T-helper 2 cell treated with Interferon-gamma antibody and Interleukin-4, amounts not matched to agents 100 ng/mL and 5 ng/mL, for 36 hours (primary cell): ENCODE results near the gene NFYC. TPM values are rescaled to one million over a fixed set of nuclear protein-coding genes. Genes with fewer than 3 reads are reported as not detected.

Experiments
- intact Hi-C: fragments of 100-400 bp; cut with micrococcal nuclease; formaldehyde crosslinking; loops from one replicate; pipeline ENCODE4 v1.15.1; 2023
- total RNA-seq: library from RNA; stranded (reverse); gene quantifications from 2 replicates; pipeline ENCODE4 v1.2.3, GENCODE V29; 2022

NFYC gene
- total RNA-seq, 1 donor from 2014 or later: 83.4 TPM

- intact Hi-C loops: no loop called here
Observed at GRCh38 chr1:40793617-40794016, 102.1 kb downstream of the NFYC start.

DNA sequence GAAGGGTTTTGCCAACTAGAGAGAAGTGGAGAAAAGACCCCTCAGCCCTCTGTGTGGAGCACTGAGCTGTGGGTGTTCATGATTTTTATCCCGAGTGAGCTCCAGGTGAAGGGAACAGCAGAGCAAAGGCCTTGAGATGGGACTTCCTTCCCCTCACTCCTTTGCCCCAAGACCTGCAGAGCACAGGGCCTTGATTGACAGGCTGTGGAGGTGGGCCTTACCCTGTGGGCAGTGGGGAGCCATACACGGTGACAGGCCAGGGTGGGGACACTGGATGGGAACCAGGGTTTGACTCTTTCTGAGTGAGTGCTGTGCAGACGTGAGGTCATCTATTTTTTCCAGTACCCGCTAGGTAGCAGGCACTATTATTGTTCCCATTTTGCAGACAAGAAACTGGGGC is 102.5 kb downstream of the NFYC start:
- intact Hi-C loops: no loop called here

GRCh38 chr1:40794974-40795715 is 103.6 kb downstream of the NFYC start:
- intact Hi-C loops: no loop called here

DNA sequence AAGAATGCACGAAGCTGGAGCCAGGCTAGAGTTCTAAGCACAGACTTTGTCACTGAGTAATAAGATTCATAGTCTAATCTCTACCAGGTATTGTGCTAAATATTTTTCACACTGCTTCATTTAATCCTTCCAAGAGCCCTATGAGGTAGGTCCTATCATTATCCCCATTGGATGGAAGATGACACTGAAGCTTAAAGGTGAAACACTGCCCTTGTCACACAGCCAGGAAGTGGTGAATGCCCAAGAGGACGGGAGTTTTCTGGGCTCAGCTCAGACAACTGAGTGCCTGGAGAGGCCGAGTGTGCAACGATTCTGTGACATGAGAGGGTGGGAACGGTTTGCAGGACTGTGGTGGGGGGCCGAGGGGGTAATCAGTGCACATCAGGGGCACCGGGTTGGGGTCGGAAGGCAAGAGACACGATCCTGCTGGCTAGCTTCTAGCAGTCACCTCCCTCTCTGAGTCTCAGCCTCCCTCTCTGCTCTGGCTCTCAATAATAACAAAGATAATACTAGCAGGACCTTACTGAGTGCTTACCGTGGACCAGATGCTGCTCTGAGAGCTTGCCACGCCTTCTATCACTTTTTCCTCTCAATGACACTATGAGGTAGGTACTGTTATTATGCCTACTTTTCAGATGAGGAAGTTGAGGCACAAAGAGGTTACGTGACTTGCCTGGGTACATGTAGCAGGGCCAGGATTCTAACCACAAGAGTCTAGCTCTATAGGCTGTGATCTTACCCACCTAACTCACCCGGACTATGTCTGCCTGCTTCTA is 104.5 kb downstream of the NFYC start:
- intact Hi-C loops: no loop called here

GRCh38 chr1:40796939-40797667 is 105.6 kb downstream of the NFYC start:
- intact Hi-C loops: no loop called here

DNA sequence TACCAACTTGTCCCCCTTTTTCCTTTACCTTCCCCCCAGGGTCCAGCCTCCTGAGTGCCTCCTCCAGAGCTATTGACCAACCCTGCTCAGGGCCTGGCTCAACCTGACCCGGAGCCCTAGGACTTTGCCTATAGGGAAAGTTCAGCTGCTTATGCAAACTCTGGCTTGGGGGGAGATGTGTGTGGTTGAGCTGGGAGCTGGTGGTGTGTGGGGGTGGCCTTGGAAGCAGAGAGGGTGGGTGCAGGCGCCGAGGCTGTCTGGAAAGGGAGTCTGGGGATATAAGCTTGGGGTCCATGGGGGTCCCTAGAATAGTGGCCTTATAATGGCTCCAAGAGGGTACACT is 106.1 kb downstream of the NFYC start:
- intact Hi-C loops: no loop called here

DNA sequence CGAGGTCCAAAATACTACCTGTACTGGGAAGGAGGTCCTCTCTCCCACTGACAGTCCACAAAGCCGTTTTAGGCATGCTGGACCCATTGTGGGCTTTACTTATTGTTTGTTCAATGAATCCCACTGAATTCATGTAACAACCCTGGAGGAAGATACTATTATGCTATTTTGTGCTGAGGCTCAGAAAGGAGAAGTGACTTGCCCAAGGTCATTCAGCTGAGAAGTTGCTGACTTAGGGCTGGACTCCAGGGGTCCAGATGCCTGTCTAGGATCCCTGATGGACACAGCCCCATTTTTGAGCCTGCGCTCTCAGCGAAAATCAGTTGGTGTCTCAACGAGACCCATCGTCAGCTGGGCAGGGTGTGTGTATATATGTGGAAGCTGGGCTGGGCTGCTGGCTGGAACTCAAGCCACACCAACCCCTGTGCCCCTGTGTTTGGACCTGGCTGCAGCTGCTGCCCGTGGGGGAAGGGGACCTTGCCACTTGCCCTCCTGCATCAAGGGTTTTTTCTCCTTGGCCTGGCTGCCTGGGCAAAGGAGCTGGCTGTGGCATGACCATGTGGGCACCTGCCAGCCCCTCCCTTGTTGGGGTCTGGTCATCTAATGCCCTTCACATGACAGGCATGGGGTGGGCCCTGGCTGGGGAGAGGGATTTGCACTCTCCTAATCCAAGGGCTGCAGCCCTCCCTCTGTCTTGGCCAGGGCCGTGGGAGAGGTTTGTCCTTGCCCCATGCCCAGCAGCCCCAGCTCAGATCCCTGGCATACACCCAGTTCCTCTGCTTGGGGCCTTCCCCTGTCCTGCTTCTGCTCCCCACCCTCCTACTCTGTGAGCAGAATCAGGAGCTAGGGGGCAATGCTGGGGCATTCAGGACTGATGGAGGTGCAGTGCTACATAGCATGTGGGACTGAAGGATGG is 107.1 kb downstream of the NFYC start:
- intact Hi-C loops: no loop called here

- intact Hi-C loops: no loop called here
Observed at GRCh38 chr1:40799351-40799867, 107.9 kb downstream of the NFYC start.

GRCh38 chr1:40801742-40802077 is 110.2 kb downstream of the NFYC start:
- intact Hi-C loops: loop anchor here (1.0 to 5.0 kb wide), 4 partner anchors 17 to 134 kb away; partner anchors contain the start of genes CITED4, NFYC and RIMS3

DNA sequence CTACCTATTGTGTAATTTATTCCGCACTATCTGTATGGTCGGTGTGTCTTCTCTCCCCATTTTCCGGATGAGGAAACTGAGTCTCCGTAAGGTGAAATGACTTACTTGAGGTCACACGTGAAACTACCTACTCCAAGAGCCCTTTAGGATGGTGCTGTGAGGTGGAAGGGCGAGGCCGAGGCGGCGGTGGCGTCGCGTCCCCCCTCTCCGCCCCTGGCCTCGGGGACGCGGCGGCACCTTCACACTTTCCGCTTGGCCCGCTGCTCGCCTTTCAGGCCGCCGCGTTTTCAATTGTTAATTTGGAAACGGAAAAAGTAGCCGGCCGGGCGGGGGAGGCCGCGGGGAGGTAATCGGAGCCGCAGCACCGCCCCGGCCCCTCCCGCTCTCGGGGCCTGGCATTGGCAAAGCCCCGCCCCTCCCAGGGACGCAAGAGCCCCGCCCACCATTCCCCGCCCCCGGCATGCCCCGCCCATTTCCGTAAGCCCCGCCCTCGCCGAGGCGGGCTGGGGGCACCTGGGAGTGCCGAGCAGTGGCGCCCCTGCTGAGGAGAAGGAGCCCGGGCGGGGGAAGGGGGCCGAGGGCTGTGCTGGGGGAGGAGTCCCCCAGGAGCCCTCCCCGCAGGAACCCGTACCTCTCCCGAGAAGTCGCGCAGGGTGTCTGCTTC is 110.7 kb downstream of the NFYC start:
- intact Hi-C loops: loop anchor here (1.0 to 5.0 kb wide), 4 partner anchors 16 to 135 kb away; partner anchors contain the start of genes CITED4, NFYC and RIMS3

- intact Hi-C loops: loop anchor here (1.0 to 5.0 kb wide), 4 partner anchors 16 to 135 kb away; partner anchors contain the start of genes CITED4, NFYC and RIMS3
Observed at GRCh38 chr1:40802742-40803113, 111.2 kb downstream of the NFYC start.

DNA sequence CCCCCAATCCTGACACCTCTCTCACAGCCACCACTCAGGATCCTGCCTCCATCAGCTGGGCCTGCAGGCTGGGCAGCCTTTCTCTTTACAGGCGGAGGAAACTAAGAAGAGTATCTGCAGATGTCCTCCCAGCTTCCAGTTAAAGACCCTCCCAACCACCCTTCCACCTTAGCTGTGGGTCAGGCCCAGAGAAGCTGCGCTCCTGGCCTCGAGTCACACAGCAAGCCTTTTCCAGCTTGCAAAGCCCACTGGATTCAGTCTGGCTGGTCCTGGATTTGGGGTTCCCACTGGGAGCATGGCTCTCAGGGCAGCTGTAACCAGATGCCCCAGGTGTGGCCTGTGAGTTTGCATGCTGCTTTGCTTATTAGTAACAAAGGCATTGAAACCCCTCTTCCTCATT is 111.9 kb downstream of the NFYC start:
- intact Hi-C loops: loop anchor here (5.0 kb wide), 2 partner anchors 111 to 136 kb away; partner anchors contain the start of genes NFYC and RIMS3

DNA sequence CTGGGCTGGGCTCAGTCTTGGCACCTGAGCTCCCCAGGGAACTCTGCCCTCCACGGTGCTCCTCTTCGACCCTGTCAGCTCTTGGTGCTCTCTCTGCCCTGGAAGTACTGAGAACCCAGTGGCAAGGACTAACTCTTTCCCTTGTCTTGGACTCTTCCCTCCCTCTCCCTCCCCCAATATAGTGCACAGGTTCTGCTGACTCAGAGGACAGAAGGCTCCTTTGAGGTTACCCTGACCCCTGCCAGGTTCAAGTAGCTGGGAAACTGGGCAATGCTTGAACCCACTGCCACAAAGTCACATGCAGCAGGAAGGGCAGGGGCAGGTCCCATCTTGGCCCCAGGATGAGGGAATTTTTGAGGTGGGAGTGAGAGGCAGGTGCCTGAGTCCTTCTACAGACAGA is 112.4 kb downstream of the NFYC start:
- intact Hi-C loops: loop anchor here (5.0 kb wide), 2 partner anchors 112 to 137 kb away; partner anchors contain the start of genes NFYC and RIMS3

- intact Hi-C loops: no loop called here
Observed at GRCh38 chr1:40806240-40806639, 114.7 kb downstream of the NFYC start.

- intact Hi-C loops: no loop called here
Observed at GRCh38 chr1:40806731-40807695, 115.5 kb downstream of the NFYC start.

DNA sequence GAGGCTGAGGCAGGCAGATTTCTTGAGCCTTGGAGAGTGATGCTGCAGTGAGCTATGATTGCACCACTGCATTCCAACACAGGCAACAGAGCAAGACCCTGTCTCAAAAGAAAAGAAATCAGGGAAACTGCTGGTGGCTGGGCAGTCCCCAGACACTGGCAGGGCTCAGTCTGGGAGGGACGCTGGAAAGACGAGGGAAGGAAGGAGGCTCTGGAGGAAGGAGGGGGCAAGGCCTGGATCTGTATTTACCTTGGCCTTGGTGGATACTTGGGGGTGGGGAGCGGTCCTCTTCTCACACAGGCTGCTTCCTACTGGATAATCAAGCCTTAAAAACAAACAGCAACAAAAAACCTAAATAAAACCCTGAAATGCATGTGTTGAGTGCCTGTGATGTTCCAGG is 116.5 kb downstream of the NFYC start:
- intact Hi-C loops: no loop called here

GRCh38 chr1:40808444-40808843 is 116.9 kb downstream of the NFYC start:
- intact Hi-C loops: no loop called here

GRCh38 chr1:40808909-40809308 is 117.4 kb downstream of the NFYC start:
- intact Hi-C loops: no loop called here

GRCh38 chr1:40810927-40811326 is 119.4 kb downstream of the NFYC start:
- intact Hi-C loops: no loop called here
